ENCODE measurements around the gene CACNA1D. TPM values are rescaled to one million over a fixed set of nuclear protein-coding genes. Genes with fewer than 3 reads are reported as not detected.

Gene CACNA1D
- total RNA-seq, 1 donor from 2014 or later: 6.3 TPM

DNA sequence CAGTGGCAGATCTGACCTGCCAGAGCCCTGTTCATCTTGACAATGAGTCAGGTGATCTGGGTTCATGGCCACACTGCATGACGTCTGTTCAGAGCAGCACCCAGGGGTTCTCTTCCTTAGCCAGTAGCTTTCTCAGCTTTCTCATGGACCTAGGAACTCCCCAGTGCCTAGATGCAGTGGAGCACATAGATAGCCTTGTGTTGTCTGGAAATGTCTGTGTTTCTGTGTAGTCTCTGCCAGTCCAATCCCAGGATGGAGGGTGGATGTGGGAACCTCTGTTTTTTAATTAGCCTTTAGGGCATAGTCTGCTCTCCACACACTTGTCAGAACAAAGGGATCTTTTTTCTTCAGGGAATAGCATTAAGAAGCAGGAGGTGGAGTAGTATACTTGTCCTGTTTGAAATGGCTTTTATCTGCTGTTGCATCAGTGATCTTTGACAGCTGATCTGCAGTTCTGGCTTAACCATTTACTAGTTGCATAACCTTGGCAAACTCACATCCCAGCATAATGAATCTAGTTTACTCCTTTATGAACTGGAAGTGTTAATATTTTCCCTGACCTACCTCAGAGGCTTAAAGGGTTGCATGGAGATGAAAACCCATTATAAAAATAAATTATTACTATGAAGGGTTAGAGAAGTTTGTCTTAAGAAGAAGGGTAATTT is 16.1 kb upstream of the CACNA1D start:
- TF ChIP-seq, protein P1, sequence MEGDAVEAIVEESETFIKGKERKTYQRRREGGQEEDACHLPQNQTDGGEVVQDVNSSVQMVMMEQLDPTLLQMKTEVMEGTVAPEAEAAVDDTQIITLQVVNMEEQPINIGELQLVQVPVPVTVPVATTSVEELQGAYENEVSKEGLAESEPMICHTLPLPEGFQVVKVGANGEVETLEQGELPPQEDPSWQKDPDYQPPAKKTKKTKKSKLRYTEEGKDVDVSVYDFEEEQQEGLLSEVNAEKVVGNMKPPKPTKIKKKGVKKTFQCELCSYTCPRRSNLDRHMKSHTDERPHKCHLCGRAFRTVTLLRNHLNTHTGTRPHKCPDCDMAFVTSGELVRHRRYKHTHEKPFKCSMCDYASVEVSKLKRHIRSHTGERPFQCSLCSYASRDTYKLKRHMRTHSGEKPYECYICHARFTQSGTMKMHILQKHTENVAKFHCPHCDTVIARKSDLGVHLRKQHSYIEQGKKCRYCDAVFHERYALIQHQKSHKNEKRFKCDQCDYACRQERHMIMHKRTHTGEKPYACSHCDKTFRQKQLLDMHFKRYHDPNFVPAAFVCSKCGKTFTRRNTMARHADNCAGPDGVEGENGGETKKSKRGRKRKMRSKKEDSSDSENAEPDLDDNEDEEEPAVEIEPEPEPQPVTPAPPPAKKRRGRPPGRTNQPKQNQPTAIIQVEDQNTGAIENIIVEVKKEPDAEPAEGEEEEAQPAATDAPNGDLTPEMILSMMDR (IDR thresholded peaks at IDR 0.05; ENCODE audit: unreplicated experiment): no peak
- Mint-ChIP-seq H3K27me3 (peaks cover 3% of the 10 kb centered on the region), H3K27ac (no peak overlapping the region), H3K9me3 (ENCODE audit: low read depth) (peaks cover 3% of the 10 kb centered on the region), H3K36me3 (ENCODE audit: insufficient read depth) (peaks cover 1% of the 10 kb centered on the region), H3K4me1 (ENCODE audit: low read depth) (peaks cover 13% of the 10 kb centered on the region), H3K4me3 (ENCODE audit: low read depth) (no peak overlapping the region)
- DNase-seq (ENCODE audit: low spot score, unreplicated experiment): no peak

DNA sequence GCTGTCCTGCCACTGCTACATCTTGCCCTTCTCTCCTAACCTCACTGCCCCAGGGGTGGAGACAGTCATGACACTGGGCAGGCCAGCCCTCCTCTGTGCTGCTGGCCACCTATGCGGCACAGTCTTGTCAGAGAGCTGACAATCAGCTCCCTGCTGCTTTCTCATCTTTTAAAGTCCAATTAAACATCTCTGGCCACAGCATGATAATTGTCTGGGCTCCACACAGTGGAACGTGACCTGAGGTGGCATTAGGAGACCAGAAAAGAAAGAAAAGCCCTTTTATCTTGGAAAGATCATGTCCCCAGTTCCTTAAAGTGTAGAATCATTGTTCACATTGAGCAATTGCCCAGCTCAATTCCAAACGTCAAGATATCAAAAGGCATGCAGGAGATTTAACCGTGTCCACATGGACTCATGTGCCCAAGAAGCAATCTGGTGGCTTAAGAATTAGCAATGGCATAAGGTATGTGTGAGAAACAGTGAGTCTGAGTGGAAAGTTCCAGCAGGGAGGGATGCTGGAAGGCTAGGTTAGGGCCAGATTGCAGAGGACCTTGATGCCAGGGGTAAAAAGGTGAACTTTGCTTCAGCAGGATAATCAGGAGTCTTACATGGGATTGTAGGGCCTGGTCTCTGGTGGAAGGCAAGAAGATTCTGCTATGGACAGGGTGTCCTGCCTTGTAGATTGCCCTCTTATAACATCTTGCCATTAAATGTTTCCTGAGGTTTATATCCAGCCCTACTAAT is 15.3 kb upstream of the CACNA1D start:
- H3K4me1 Mint-ChIP-seq (ENCODE audit: low read depth): peaks cover 13% of the 10 kb centered on the region
- H3K27me3 Mint-ChIP-seq: peaks cover 3% of the 10 kb centered on the region
- TF ChIP-seq, protein P1 (IDR thresholded peaks at IDR 0.05; ENCODE audit: unreplicated experiment): no peak
- DNase-seq (ENCODE audit: low spot score, unreplicated experiment): no peak
- no peak overlapping the region for H3K4me3 Mint-ChIP-seq (ENCODE audit: low read depth)
- H3K36me3 Mint-ChIP-seq (ENCODE audit: insufficient read depth): no peaks in the 10 kb centered on the region
- H3K27ac Mint-ChIP-seq: no peak overlapping the region
- no peaks in the 10 kb centered on the region for H3K9me3 Mint-ChIP-seq (ENCODE audit: low read depth)

GRCh38 chr3:53482227-53482626 is 12.2 kb upstream of the CACNA1D start:
- Mint-ChIP-seq H3K27me3 (peaks cover 3% of the 10 kb centered on the region), H3K4me1 (ENCODE audit: low read depth) (peaks cover 24% of the 10 kb centered on the region), H3K27ac (no peak overlapping the region), H3K36me3 (ENCODE audit: insufficient read depth) (no peaks in the 10 kb centered on the region), H3K4me3 (ENCODE audit: low read depth) (no peak overlapping the region), H3K9me3 (ENCODE audit: low read depth) (no peaks in the 10 kb centered on the region)
- no peak for DNase-seq (ENCODE audit: low spot score, unreplicated experiment)
- TF ChIP-seq, protein P1 (IDR thresholded peaks at IDR 0.05; ENCODE audit: unreplicated experiment): no peak

DNA sequence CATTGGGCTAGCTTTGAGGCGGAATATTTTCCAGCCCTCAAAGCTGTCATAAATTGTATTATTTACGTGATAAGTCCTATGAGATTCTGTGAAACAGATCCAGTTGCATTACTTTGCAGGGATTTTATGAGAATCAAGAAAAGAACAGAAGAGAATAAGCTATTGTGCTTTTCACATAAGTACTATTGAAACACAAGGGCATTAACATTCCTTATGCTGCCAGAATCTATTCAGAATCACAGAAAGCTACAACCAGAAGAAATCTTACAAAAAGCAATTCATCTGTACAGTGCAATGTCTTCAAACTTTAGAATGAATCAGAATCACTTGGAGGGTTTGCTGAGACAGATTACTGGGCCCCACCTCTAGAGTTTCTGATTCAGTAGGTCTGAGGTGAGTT is 10.6 kb upstream of the CACNA1D start:
- H3K4me1 Mint-ChIP-seq (ENCODE audit: low read depth): peaks cover 30% of the 10 kb centered on the region
- no peak overlapping the region for H3K27ac Mint-ChIP-seq
- H3K36me3 Mint-ChIP-seq (ENCODE audit: insufficient read depth): no peaks in the 10 kb centered on the region
- no peaks in the 10 kb centered on the region for H3K9me3 Mint-ChIP-seq (ENCODE audit: low read depth)
- TF ChIP-seq, protein P1 (IDR thresholded peaks at IDR 0.05; ENCODE audit: unreplicated experiment): no peak
- no peak overlapping the region for H3K4me3 Mint-ChIP-seq (ENCODE audit: low read depth)
- peaks cover 3% of the 10 kb centered on the region for H3K27me3 Mint-ChIP-seq
- DNase-seq (ENCODE audit: low spot score, unreplicated experiment): no peak

GRCh38 chr3:53484984-53485383 is 9.4 kb upstream of the CACNA1D start:
- no peaks in the 10 kb centered on the region for H3K9me3 Mint-ChIP-seq (ENCODE audit: low read depth)
- H3K36me3 Mint-ChIP-seq (ENCODE audit: insufficient read depth): no peaks in the 10 kb centered on the region
- TF ChIP-seq, protein P1 (IDR thresholded peaks at IDR 0.05; ENCODE audit: unreplicated experiment): no peak
- H3K27ac Mint-ChIP-seq: no peak overlapping the region
- H3K4me3 Mint-ChIP-seq (ENCODE audit: low read depth): no peak overlapping the region
- DNase-seq (ENCODE audit: low spot score, unreplicated experiment): no peak
- H3K4me1 Mint-ChIP-seq (ENCODE audit: low read depth): peaks cover 37% of the 10 kb centered on the region
- peaks cover 3% of the 10 kb centered on the region for H3K27me3 Mint-ChIP-seq

All from progenitor cell of endocrine pancreas (in vitro differentiated cells).